Parathyroid adenoma (tissue), 2 donors: Measurements from ENCODE around the gene ISG20L2.
A peak's percentile ranks its signal among the peaks of the same experiment; 100 is the strongest.
"Not testable (repeated sequence)": the region's sequence is repeated elsewhere in the genome, so short reads cannot be mapped to it uniquely, and the experiment has no call there.

Source experiments
- H2AFZ ChIP-seq: fragments of 300-600 bp; sonication (generic); one replicate; pipeline ENCODE4 v1.7.0; 2017; ENCODE audit warnings: antibody characterized with exemption, mild to moderate bottlenecking
- H3K27ac ChIP-seq: fragments of 300-600 bp; sonication (generic); one replicate; pipeline ENCODE4 v1.7.0; 2017
- H3K27me3 ChIP-seq: fragments of 300-600 bp; sonication (generic); one replicate; pipeline ENCODE4 v1.7.0; 2017; ENCODE audit warnings: low read length; ENCODE audit not compliant: control insufficient read depth, insufficient read depth
- H3K36me3 ChIP-seq: fragments of 300-600 bp; sonication (generic); one replicate; pipeline ENCODE4 v1.7.0; 2017; ENCODE audit warnings: low read length; ENCODE audit not compliant: control insufficient read depth, insufficient read depth
- H3K4me1 ChIP-seq: fragments of 300-600 bp; sonication (generic); one replicate; pipeline ENCODE4 v1.7.0; 2017; ENCODE audit warnings: control low read depth
- H3K4me2 ChIP-seq: fragments of 300-600 bp; sonication (generic); one replicate; pipeline ENCODE4 v1.7.0; 2017; ENCODE audit warnings: low read length
- H3K4me3 ChIP-seq: fragments of 300-600 bp; sonication (generic); one replicate; pipeline ENCODE4 v1.7.0; 2017; ENCODE audit warnings: low read depth, low read length
- H3K79me2 ChIP-seq: fragments of 300-600 bp; sonication (generic); one replicate; pipeline ENCODE4 v1.7.0; 2017; ENCODE audit warnings: control low read depth
- H3K9ac ChIP-seq: fragments of 300-600 bp; sonication (generic); one replicate; pipeline ENCODE4 v1.7.0; 2017; ENCODE audit warnings: mild to moderate bottlenecking
- H3K9me3 ChIP-seq: fragments of 300-600 bp; sonication (generic); one replicate; pipeline ENCODE4 v1.7.0; 2017; ENCODE audit warnings: low read length; ENCODE audit not compliant: control insufficient read depth
- TF ChIP-seq, protein P1 (sequence below): fragments of 300-600 bp; sonication (generic); IDR thresholded peaks from one replicate; pipeline ENCODE4 v1.7.0; 2017; ENCODE audit warnings: antibody characterized with exemption, mild to moderate bottlenecking
- donor health status: primary hyperparathyroidism.

The ISG20L2 gene

DNA sequence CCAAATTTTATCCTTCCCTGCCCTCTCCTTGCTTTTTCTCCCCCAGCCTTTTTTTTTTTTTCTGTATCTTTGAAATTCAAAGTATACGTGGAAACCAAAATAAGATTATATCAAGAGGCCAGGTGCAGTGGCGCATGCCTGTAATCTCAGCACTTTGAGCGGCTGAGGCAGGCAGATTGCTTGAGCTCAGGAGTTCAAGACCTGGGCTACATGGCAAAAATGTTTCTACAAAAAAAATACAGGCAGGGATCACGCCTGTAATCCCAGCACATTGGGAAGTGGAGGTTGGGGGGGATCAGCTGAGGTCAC is 32.2 kb upstream of the ISG20L2 start:
- H3K9ac ChIP-seq: no peak overlapping the region

DNA sequence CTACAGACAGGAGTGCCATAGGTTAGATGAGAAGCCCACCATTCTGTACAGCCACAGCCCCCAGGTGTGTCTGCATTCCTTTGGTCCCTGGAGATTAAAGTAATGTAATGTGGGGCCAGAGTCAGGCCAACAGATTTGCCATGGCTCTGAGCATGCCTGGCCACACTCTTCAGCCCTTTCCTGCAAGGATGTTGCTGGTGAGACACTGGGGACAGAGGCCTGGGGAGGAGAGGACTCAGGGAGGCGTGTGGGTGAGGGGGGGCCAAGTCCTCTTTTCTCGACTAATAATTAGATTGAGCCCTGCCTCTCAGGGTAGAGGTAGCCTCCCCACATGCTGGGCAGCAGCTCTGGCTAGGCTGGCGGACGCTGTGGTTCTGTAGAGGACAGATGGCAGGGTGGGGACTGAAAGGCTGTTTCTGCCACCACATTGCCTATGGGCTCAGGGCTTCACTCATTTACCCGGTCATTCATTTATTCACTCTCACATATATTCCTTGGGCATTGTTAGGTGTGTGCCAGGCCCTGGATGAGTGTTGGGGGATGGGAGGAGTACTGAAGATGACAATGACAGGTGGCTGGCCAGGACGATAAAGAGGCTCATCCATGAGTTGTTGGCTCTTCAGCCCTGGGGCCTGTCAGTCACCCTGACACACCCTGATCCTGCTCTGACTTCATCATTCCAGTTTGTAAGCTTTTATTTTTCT is 31.7 kb upstream of the ISG20L2 start:
- H3K27ac ChIP-seq: peak overlapping the region; percentile 73
- no peak overlapping the region for H3K9ac ChIP-seq
- H3K4me3 ChIP-seq: peak overlapping the region; percentile 17
- no peaks in the 10 kb centered on the region for H3K79me2 ChIP-seq
- no peaks in the 10 kb centered on the region for H3K9me3 ChIP-seq
- H3K36me3 ChIP-seq: no peaks in the 10 kb centered on the region
- peak overlapping the region; percentile 53 for H2AFZ ChIP-seq
- peaks cover 2% of the 10 kb centered on the region for H3K4me1 ChIP-seq
- TF ChIP-seq, protein P1, sequence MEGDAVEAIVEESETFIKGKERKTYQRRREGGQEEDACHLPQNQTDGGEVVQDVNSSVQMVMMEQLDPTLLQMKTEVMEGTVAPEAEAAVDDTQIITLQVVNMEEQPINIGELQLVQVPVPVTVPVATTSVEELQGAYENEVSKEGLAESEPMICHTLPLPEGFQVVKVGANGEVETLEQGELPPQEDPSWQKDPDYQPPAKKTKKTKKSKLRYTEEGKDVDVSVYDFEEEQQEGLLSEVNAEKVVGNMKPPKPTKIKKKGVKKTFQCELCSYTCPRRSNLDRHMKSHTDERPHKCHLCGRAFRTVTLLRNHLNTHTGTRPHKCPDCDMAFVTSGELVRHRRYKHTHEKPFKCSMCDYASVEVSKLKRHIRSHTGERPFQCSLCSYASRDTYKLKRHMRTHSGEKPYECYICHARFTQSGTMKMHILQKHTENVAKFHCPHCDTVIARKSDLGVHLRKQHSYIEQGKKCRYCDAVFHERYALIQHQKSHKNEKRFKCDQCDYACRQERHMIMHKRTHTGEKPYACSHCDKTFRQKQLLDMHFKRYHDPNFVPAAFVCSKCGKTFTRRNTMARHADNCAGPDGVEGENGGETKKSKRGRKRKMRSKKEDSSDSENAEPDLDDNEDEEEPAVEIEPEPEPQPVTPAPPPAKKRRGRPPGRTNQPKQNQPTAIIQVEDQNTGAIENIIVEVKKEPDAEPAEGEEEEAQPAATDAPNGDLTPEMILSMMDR: no peak
- peak overlapping the region; percentile 57 for H3K4me2 ChIP-seq
- no peaks in the 10 kb centered on the region for H3K27me3 ChIP-seq

More for the DNA sequence above, 32.2 kb upstream of the ISG20L2 start:
- Histone ChIP-seq H3K9me3 (no peaks in the 10 kb centered on the region), H3K4me1 (peaks cover 2% of the 10 kb centered on the region), H3K36me3 (no peaks in the 10 kb centered on the region), H3K27me3 (no peaks in the 10 kb centered on the region), H3K79me2 (no peaks in the 10 kb centered on the region), H2AFZ (no peak overlapping the region), H3K27ac (peak overlapping the region; percentile 73), H3K4me3 (peak overlapping the region; percentile 17), H3K4me2 (peak overlapping the region; percentile 57)
- TF ChIP-seq, protein P1: no peak

DNA sequence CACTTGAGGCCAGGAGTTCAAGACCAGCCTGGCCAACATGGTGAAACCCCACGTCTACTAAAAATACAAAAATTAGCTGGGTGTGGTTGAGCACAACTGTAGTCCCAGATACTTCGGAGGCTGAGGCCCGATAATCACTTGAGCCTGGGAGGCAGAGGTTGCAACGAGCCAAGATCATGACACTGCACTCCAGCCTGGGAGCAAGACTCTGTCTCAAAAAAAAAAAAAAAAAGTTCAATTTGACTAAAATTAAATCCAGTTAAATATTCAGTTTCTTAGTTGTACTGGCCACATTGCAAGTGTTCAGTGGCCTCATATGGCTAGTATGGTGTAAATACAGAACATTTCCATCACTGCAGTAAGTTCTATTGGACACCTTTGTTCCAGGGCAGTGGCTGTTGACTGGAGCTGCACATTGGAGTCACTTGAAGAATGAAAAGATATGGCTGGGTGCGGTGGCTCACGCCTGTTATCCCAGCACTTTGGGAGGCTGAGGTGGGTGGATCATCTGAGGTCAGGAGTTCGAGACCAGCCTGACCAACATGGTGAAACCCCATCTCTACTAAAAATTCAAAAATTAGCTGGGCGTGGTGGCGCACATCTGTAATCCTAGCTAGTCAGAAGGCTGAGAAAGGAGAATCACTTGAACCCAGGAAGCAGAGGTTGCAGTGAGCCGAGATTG is 29.1 kb upstream of the ISG20L2 start:
- H3K9ac ChIP-seq, H3K9me3 ChIP-seq, H3K4me3 ChIP-seq, H2AFZ ChIP-seq, H3K79me2 ChIP-seq, H3K4me1 ChIP-seq, H3K4me2 ChIP-seq, H3K27me3 ChIP-seq, H3K27ac ChIP-seq, H3K36me3 ChIP-seq: not testable (repeated sequence)

DNA sequence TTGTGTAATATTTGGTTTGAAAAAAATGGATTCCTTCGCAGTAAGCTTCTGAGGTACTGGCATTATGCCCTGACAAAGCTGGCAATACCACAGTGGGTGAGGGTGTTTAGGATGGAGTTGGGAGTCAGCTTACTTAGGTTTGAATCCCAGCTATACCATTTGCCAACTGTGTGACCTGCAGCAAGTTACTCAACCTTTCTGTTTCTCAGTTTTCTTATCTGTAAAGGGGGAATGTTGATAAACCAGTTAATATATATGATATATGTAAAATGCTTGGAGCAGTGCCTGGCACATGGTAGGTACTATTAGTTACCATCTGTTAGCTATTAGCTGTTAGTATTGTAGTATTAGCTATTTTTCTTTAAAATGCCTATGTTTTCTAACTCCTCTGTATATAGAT is 27.8 kb upstream of the ISG20L2 start:
- TF ChIP-seq, protein P1: no peak
- H3K4me2 ChIP-seq: no peak overlapping the region
- H3K4me1 ChIP-seq: peaks cover 2% of the 10 kb centered on the region
- no peaks in the 10 kb centered on the region for H3K27me3 ChIP-seq
- no peak overlapping the region for H2AFZ ChIP-seq
- H3K79me2 ChIP-seq: no peaks in the 10 kb centered on the region
- H3K9ac ChIP-seq: no peak overlapping the region
- no peaks in the 10 kb centered on the region for H3K36me3 ChIP-seq
- no peak overlapping the region for H3K27ac ChIP-seq
- no peak overlapping the region for H3K4me3 ChIP-seq
- no peaks in the 10 kb centered on the region for H3K9me3 ChIP-seq

DNA sequence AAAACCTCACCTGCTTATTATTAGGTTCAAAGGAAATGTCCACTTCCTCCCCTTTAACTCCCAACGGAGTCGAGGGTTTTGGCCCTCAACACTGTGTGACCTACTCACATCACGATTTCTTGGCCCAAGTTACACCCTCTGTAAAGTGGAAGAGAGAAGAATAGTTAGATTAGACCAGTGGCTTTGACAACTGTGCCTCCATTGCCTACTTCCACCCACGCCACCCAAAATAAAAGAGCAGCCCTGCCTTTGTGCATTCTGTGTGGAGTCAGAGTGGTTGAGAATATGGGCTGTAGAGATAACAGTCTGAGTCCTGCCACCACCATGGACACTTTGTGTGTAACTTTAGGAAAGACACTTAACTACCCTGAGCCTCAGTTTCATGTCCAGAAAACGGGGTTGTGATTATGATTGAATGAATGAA is 27.0 kb upstream of the ISG20L2 start:
- Histone ChIP-seq H3K36me3 (no peaks in the 10 kb centered on the region), H3K9me3 (no peaks in the 10 kb centered on the region), H3K79me2 (peaks cover 5% of the 10 kb centered on the region), H3K4me2 (no peak overlapping the region), H3K27ac (no peak overlapping the region), H2AFZ (no peak overlapping the region), H3K4me1 (no peaks in the 10 kb centered on the region), H3K9ac (no peak overlapping the region), H3K27me3 (no peaks in the 10 kb centered on the region), H3K4me3 (no peak overlapping the region)
- TF ChIP-seq, protein P1: no peak
